Breast epithelium (tissue), 3 donors: ENCODE measurements around the gene VEGFA.

ENCODE experiments used
- CTCF ChIP-seq, 3 donors: fragments of 450-650 bp; IDR thresholded peaks; one replicate each; pipeline ENCODE4 v1.5.1; 2016 to 2017; ENCODE audit warnings: antibody characterized with exemption in 3 of 3, mild to moderate bottlenecking in 3 of 3, moderate library complexity in 3 of 3
- POLR2A ChIP-seq: fragments of 450-650 bp; IDR thresholded peaks from one replicate; pipeline ENCODE4 v1.6.1; 2016; ENCODE audit warnings: antibody characterized with exemption, mild to moderate bottlenecking, moderate library complexity
- POLR2AphosphoS5 ChIP-seq, 3 donors: sonication (generic); formaldehyde crosslinking; IDR thresholded peaks; one replicate each; pipeline ENCODE4 v1.6.1; 2017; ENCODE audit warnings: antibody characterized with exemption in 3 of 3

GRCh38 chr6:43765776-43766499 lies 4.1 kb upstream of the VEGFA start:
- TF ChIP-seq POLR2A = no peak
- TF ChIP-seq CTCF (IDR thresholded peaks at IDR 0.05) = no peak
- no peak for TF ChIP-seq POLR2AphosphoS5 (IDR thresholded peaks at IDR 0.05)
